MM.1S (cell line): ENCODE measurements around the gene GDF3.

Source experiments
- EZH2phosphoT487 ChIP-seq: fragments of 300-600 bp; sonication (generic); IDR thresholded peaks from 2 replicates; pipeline ENCODE4 v1.6.1; 2018; ENCODE audit warnings: antibody characterized with exemption, low read length
- TF ChIP-seq, protein P1 (sequence below): fragments of 300-600 bp; sonication (generic); IDR thresholded peaks from 2 replicates; pipeline ENCODE4 v1.5.1; 2016; ENCODE audit warnings: antibody characterized with exemption, low read length, mixed read lengths

DNA sequence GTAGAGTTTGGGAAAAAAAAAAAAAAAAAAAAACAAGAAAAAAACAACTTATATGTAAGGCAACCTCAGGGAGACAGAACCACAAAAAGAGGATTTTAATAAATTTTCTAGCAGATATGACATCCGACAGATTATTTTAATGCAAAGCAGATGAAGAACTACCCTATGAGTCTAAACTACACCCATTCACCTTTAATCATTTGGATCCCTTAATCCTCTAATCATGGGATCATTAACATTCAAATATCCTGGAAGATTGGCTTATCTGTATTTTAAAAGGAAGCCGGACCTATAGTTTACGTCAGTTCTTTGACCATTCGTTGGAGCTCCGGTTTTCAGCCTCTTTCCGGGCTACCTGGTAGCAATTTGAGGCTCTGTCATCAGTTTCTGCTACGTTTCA, 15.6 kb upstream of the GDF3 start, which contains the start of gene DPPA3:
- TF ChIP-seq, protein P1, sequence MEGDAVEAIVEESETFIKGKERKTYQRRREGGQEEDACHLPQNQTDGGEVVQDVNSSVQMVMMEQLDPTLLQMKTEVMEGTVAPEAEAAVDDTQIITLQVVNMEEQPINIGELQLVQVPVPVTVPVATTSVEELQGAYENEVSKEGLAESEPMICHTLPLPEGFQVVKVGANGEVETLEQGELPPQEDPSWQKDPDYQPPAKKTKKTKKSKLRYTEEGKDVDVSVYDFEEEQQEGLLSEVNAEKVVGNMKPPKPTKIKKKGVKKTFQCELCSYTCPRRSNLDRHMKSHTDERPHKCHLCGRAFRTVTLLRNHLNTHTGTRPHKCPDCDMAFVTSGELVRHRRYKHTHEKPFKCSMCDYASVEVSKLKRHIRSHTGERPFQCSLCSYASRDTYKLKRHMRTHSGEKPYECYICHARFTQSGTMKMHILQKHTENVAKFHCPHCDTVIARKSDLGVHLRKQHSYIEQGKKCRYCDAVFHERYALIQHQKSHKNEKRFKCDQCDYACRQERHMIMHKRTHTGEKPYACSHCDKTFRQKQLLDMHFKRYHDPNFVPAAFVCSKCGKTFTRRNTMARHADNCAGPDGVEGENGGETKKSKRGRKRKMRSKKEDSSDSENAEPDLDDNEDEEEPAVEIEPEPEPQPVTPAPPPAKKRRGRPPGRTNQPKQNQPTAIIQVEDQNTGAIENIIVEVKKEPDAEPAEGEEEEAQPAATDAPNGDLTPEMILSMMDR: no peak
- no peak for TF ChIP-seq EZH2phosphoT487
